H1 (cell line): ENCODE data around the gene TSPEAR. TPM values are rescaled to one million over a fixed set of nuclear protein-coding genes. Genes with fewer than 3 reads are reported as not detected.

Experiments used
- CTCF ChIA-PET: fragments of 300-600 bp; sonication (Branson Sonifier 250); formaldehyde crosslinking; loops from one replicate; lab custom pipeline; 2021; ENCODE audit not compliant: partially characterized antibody; lab: Charles Lee
- POLR2A ChIA-PET: fragments of 300-600 bp; sonication (Branson Sonifier 250); formaldehyde crosslinking; loops from one replicate; lab custom pipeline; 2021; ENCODE audit warnings: inconsistent platforms; ENCODE audit not compliant: partially characterized antibody; lab: Charles Lee
- DNase-seq, 2 experiments: peaks; one replicate each; pipeline versions ENCODE4 v3.0.0 to v3.0.0-alpha.2; 2010 to 2022; ENCODE audit warnings: low spot score in 2 of 2, low read depth in 1 of 2, mixed read lengths in 1 of 2
- FAIRE-seq: peaks from 2 replicates; lab custom pipeline; 2011; peaks lifted over from hg19 to GRCh38; lab: Jason Lieb, UNC
- H2AFZ ChIP-seq: 2 replicates; pipeline ENCODE4 v1.8.1; 2012; ENCODE audit warnings: low read length, inconsistent platforms
- H2AK5ac ChIP-seq: 2 replicates; pipeline ENCODE4 v1.6.1; 2013; ENCODE audit warnings: low read depth, low read length
- H2BK120ac ChIP-seq: replicated peaks from 2 replicates; pipeline ENCODE3; 2013; ENCODE audit warnings: low read depth, low read length, inconsistent platforms
- H2BK12ac ChIP-seq: 2 replicates; pipeline ENCODE4 v1.6.1; 2013; ENCODE audit warnings: low read depth, low read length
- H2BK15ac ChIP-seq: 2 replicates; pipeline ENCODE4 v1.6.1; 2013; ENCODE audit warnings: low read length
- H2BK20ac ChIP-seq: 2 replicates; pipeline ENCODE4 v1.6.1; 2013; ENCODE audit warnings: low read length
- H2BK5ac ChIP-seq: 2 replicates; pipeline ENCODE4 v1.6.1; 2013; ENCODE audit warnings: low read depth, low read length
- H3K14ac ChIP-seq: 2 replicates; pipeline ENCODE4 v1.6.1; 2013; ENCODE audit warnings: inconsistent platforms; ENCODE audit not compliant: insufficient read length
- H3K18ac ChIP-seq: 2 replicates; pipeline ENCODE4 v1.6.1; 2013; ENCODE audit warnings: low read length; ENCODE audit errors: extremely low read depth
- H3K23ac ChIP-seq: 2 replicates; pipeline ENCODE4 v1.6.1; 2013; ENCODE audit warnings: inconsistent platforms; ENCODE audit not compliant: insufficient read length
- H3K23me2 ChIP-seq: 2 replicates; pipeline ENCODE4 v1.6.1; 2013; ENCODE audit warnings: low read depth, low read length
- H3K27ac ChIP-seq: 2 replicates; pipeline ENCODE4 v1.6.1; 2011; ENCODE audit warnings: low read depth, low read length, inconsistent platforms
- H3K27me3 ChIP-seq, 4 experiments: replicated peaks in 1 of 4; 1 replicate in 1 of 4; 2 replicates in 3 of 4; pipeline versions ENCODE4 v1.6.1 to v1.8.1; 2011 to 2013; ENCODE audit warnings: low read length in 3 of 4, mild to moderate bottlenecking in 3 of 4, inconsistent platforms in 2 of 4, mixed read lengths in 2 of 4, moderate library complexity in 1 of 4; ENCODE audit not compliant: control insufficient read depth in 3 of 4, insufficient read depth in 3 of 4; ENCODE audit errors: extremely low read depth in 1 of 4
- H3K36me3 ChIP-seq, 4 experiments: 2 replicates each; pipeline versions ENCODE4 v1.6.1 to v1.8.1; 2011 to 2013; ENCODE audit warnings: mild to moderate bottlenecking in 4 of 4, low read length in 3 of 4, moderate library complexity in 2 of 4, control low read depth in 1 of 4, inconsistent platforms in 1 of 4; ENCODE audit not compliant: insufficient read depth in 4 of 4, control insufficient read depth in 2 of 4
- H3K4ac ChIP-seq: replicated peaks from 2 replicates; pipeline ENCODE3; 2013; ENCODE audit warnings: low read length, low read depth, mixed read lengths, inconsistent platforms; ENCODE audit not compliant: insufficient read length
- H3K4me1 ChIP-seq, 4 experiments: replicated peaks in 1 of 4; 1 replicate in 1 of 4; 2 replicates in 3 of 4; pipeline versions ENCODE4 v1.6.1 to v1.8.1; 2011 to 2013; ENCODE audit warnings: low read length in 3 of 4, inconsistent platforms in 2 of 4, mixed read lengths in 1 of 4; ENCODE audit not compliant: insufficient read depth in 4 of 4, control insufficient read depth in 3 of 4
- H3K4me2 ChIP-seq, 2 experiments: 2 replicates each; pipeline versions ENCODE4 v1.6.1 to v1.8.1; 2011 to 2013; ENCODE audit warnings: low read depth in 2 of 2, low read length in 2 of 2, control low read depth in 1 of 2, inconsistent platforms in 1 of 2, mild to moderate bottlenecking in 1 of 2; ENCODE audit not compliant: insufficient read depth in 1 of 2
- H3K4me3 ChIP-seq, 4 experiments: fragments of 200-600, 300-600 bp in 1 of 4; sonication (generic), shearing (Covaris generic), sonication (Bioruptor Twin) in 1 of 4; 2 replicates each; pipeline versions ENCODE4 v1.5.1 to v1.8.1; 2011 to 2016; ENCODE audit warnings: low read length in 4 of 4, low read depth in 3 of 4, control low read depth in 2 of 4, inconsistent platforms in 2 of 4, mild to moderate bottlenecking in 2 of 4, mixed read lengths in 1 of 4, moderate library complexity in 1 of 4; ENCODE audit not compliant: insufficient read depth in 2 of 4; ENCODE audit errors: extremely low read depth in 1 of 4
- H3K56ac ChIP-seq: replicated peaks from 2 replicates; pipeline ENCODE3; 2013; ENCODE audit warnings: low read depth, mild to moderate bottlenecking, mixed read lengths, low read length, inconsistent platforms; ENCODE audit not compliant: insufficient read length
- H3K79me1 ChIP-seq: 2 replicates; pipeline ENCODE4 v1.6.1; 2013; ENCODE audit warnings: low read depth, low read length, control low read depth
- H3K79me2 ChIP-seq, 2 experiments: 2 replicates each; pipeline versions ENCODE4 v1.6.1 to v1.8.1; 2012 to 2013; ENCODE audit warnings: low read length in 2 of 2, mild to moderate bottlenecking in 2 of 2, inconsistent platforms in 1 of 2; ENCODE audit not compliant: insufficient read depth in 2 of 2, control insufficient read depth in 1 of 2
- H3K9ac ChIP-seq, 4 experiments: replicated peaks in 1 of 4; 1 replicate in 1 of 4; 2 replicates in 3 of 4; pipeline versions ENCODE4 v1.6.1 to v1.8.1; 2011 to 2013; ENCODE audit warnings: low read depth in 3 of 4, low read length in 3 of 4, control low read depth in 2 of 4, mild to moderate bottlenecking in 2 of 4, moderate library complexity in 2 of 4, inconsistent platforms in 1 of 4; ENCODE audit errors: extremely low read depth in 1 of 4
- H3K9me3 ChIP-seq, 2 experiments: 2 replicates each; pipeline versions ENCODE4 v1.6.1 to v1.8.1; 2012 to 2013; ENCODE audit warnings: mild to moderate bottlenecking in 2 of 2, moderate library complexity in 2 of 2, control low read depth in 1 of 2, inconsistent platforms in 1 of 2, low read depth in 1 of 2, low read length in 1 of 2, mixed read lengths in 1 of 2; ENCODE audit not compliant: insufficient read depth in 2 of 2
- H4K20me1 ChIP-seq, 2 experiments: replicated peaks in 1 of 2; 2 replicates each; pipeline versions ENCODE3 to v1.8.1; 2011 to 2013; ENCODE audit warnings: inconsistent platforms in 2 of 2, low read length in 2 of 2, mild to moderate bottlenecking in 1 of 2; ENCODE audit not compliant: insufficient read depth in 2 of 2, control insufficient read depth in 1 of 2
- H4K5ac ChIP-seq: 2 replicates; pipeline ENCODE4 v1.6.1; 2013; ENCODE audit warnings: low read length, low read depth, mixed read lengths, inconsistent platforms; ENCODE audit not compliant: insufficient read length
- H4K8ac ChIP-seq: 2 replicates; pipeline ENCODE4 v1.8.0; 2013; ENCODE audit warnings: mild to moderate bottlenecking, moderate library complexity, low read length, inconsistent platforms; ENCODE audit not compliant: insufficient read depth; ENCODE audit errors: extremely low read depth
- H4K91ac ChIP-seq: replicated peaks from 2 replicates; pipeline ENCODE3; 2013; ENCODE audit warnings: low read length, mixed read lengths, inconsistent platforms; ENCODE audit not compliant: insufficient read length
- CHD1 ChIP-seq: IDR thresholded peaks from 2 replicates; pipeline ENCODE4 v1.6.1; 2012; ENCODE audit warnings: low read depth, low read length, improper control_type of control experiment
- GABPA ChIP-seq: IDR thresholded peaks from 2 replicates; pipeline ENCODE4 v1.6.1; 2011; ENCODE audit warnings: mild to moderate bottlenecking, low read length, moderate library complexity, borderline replicate concordance; ENCODE audit not compliant: insufficient read depth
- JUND ChIP-seq: IDR thresholded peaks from 2 replicates; pipeline ENCODE4 v1.6.1; 2011; ENCODE audit warnings: mild to moderate bottlenecking, improper control_type of control experiment, low read length
- MAFK ChIP-seq: IDR thresholded peaks from 2 replicates; pipeline ENCODE4 v1.6.1; 2012; ENCODE audit warnings: low read depth, mild to moderate bottlenecking, improper control_type of control experiment, low read length
- NANOG ChIP-seq: IDR thresholded peaks from 2 replicates; pipeline ENCODE4 v1.6.1; 2011; ENCODE audit warnings: low read length, low read depth, mild to moderate bottlenecking, inconsistent platforms; ENCODE audit not compliant: insufficient read depth, poor library complexity, severe bottlenecking
- NRF1 ChIP-seq: IDR thresholded peaks from 2 replicates; pipeline ENCODE4 v1.6.1; 2011; ENCODE audit warnings: mild to moderate bottlenecking, low read depth, low read length, improper control_type of control experiment
- POLR2A ChIP-seq, 2 experiments: IDR thresholded peaks; 1 replicate in 1 of 2; 2 replicates in 1 of 2; pipeline ENCODE4 v1.6.1; 2011; ENCODE audit warnings: low read depth in 2 of 2, low read length in 2 of 2, mild to moderate bottlenecking in 2 of 2; ENCODE audit errors: control extremely low read depth in 1 of 2
- RFX5 ChIP-seq: IDR thresholded peaks from 2 replicates; pipeline ENCODE4 v1.6.1; 2011; ENCODE audit warnings: low read depth, low read length, improper control_type of control experiment, borderline replicate concordance
- RNF2 ChIP-seq: fragments of 200-900, 300-1000 bp; sonication (generic); IDR thresholded peaks from 2 replicates; pipeline ENCODE4 v1.7.1; 2016; ENCODE audit warnings: borderline replicate concordance, low read depth, mild to moderate bottlenecking, antibody characterized with exemption, low read length; ENCODE audit not compliant: poor library complexity, severe bottlenecking; ENCODE audit errors: missing control alignments
- SIX5 ChIP-seq: IDR thresholded peaks from 2 replicates; pipeline ENCODE4 v1.6.1; 2011; ENCODE audit warnings: mild to moderate bottlenecking, low read depth, low read length
- TBP ChIP-seq: IDR thresholded peaks from 2 replicates; pipeline ENCODE4 v1.6.1; 2011; ENCODE audit warnings: low read depth, low read length, improper control_type of control experiment
- TCF12 ChIP-seq: IDR thresholded peaks from 2 replicates; pipeline ENCODE4 v1.6.1; 2011; ENCODE audit warnings: low read depth, mild to moderate bottlenecking, low read length
- USF2 ChIP-seq: IDR thresholded peaks from 2 replicates; pipeline ENCODE4 v1.6.1; 2011; ENCODE audit warnings: low read length, improper control_type of control experiment
- ZNF274 ChIP-seq: IDR thresholded peaks from 2 replicates; pipeline ENCODE4 v1.7.0; 2012; ENCODE audit warnings: low read length, borderline replicate concordance; ENCODE audit errors: extremely low read depth
- WGBS, 2 experiments: shearing (Covaris generic) in 1 of 2; methylation state at CpG; one replicate each; pipeline versions ENCODE4 v1.1.6 to v1.1.7; 2013 to 2015; ENCODE audit warnings: low lambda C conversion rate in 2 of 2, mixed read lengths in 2 of 2, inconsistent platforms in 1 of 2, low coverage in 1 of 2, missing lambda C conversion rate in 1 of 2; ENCODE audit not compliant: insufficient replicate concordance in 2 of 2, insufficient coverage in 1 of 2, insufficient read length in 1 of 2; ENCODE audit errors: extremely low coverage in 1 of 2, missing lambda C conversion rate in 1 of 2; 5-methylcytosine and 5-hydroxymethylcytosine counted together
- polyA plus RNA-seq, 7 experiments: library from polyadenylated mRNA; depleted of rRNA in 3 of 7; stranded (reverse) in 5 of 7; unstranded in 2 of 7; fragments of >200 nt in 5 of 7; fragments of 200-250 nt in 2 of 7; gene quantifications; 1 replicate in 5 of 7; 2 replicates in 1 of 7; 4 replicates in 1 of 7; pipeline versions ENCODE4 v1.2.1 to v1.2.3, GENCODE V29; 2011 to 2013; ENCODE audit warnings: missing spikeins in 2 of 7, mixed read lengths in 2 of 7
- total RNA-seq: library from RNA; stranded (reverse); fragmentation: NEBNext Ultra II Directional; extraction: Animal tissue kit (Norgen Biotek cat#: 25700); gene quantifications from 2 replicates; pipeline ENCODE4 v1.2.1, GENCODE V29; 2021

The TSPEAR gene
- total and polyA plus RNA-seq, 2 of the 8 experiments (the other 6 are each of a cell fraction or from before 2014, with no cell fraction given), result 0.58 to 0.89 TPM

GRCh38 chr21:44448651-44449131, 262.7 kb downstream of the TSPEAR start:
- Histone ChIP-seq H2AFZ (no peak overlapping the region), H4K91ac (no peak overlapping the region), H3K79me1 (no peaks in the 10 kb centered on the region), H3K23ac (no peak overlapping the region), H3K9ac (no peak overlapping the region), H4K20me1 (no peaks in the 10 kb centered on the region), H2BK120ac (no peak overlapping the region), H2BK20ac (no peak overlapping the region), H2AK5ac (no peak overlapping the region), H3K4me2 (no peak overlapping the region), H3K4ac (no peak overlapping the region), H4K8ac (no peak overlapping the region; the same call in 1 of the 2 replicates), H2BK15ac (no peak overlapping the region), H3K9me3 (no peaks in the 10 kb centered on the region), H3K18ac (no peak overlapping the region), H3K79me2 (no peaks in the 10 kb centered on the region), H3K4me3 (no peak overlapping the region), H3K36me3 (no peaks in the 10 kb centered on the region), H3K27me3 (no peaks in the 10 kb centered on the region), H3K56ac (no peak overlapping the region), H3K23me2 (no peaks in the 10 kb centered on the region), H4K5ac (no peak overlapping the region), H3K27ac (no peak overlapping the region), H3K4me1 (no peaks in the 10 kb centered on the region), H2BK5ac (no peak overlapping the region), H3K14ac (no peak overlapping the region), H2BK12ac (no peak overlapping the region)
- POLR2A ChIA-PET, result no interaction called here
- CTCF ChIA-PET, result interaction anchor here (0.6 to 1.9 kb wide), 4 partner anchors 10 to 80 kb away, joined by 3 to 10 read pairs (median 6); no protein-coding TSS in a partner anchor
- 81% methylated on average over 9 of the region's 13 CpGs; no CpG with 5 or more reads in 1 of the 2 experiments for WGBS, 2 experiments
- DNase-seq (no peak), FAIRE-seq (no peak)
- TF ChIP-seq TCF12 (no peak), POLR2A (IDR thresholded peaks at IDR 0.05; ENCODE audit: control extremely low read depth in 1 of 2, low read depth in 2 of 2, low read length in 2 of 2) (no peak), TBP (no peak), MAFK (no peak), NANOG (no peak), GABPA (no peak), RNF2 (no peak), NRF1 (no peak), RFX5 (no peak), CHD1 (no peak), ZNF274 (no peak), SIX5 (no peak), USF2 (no peak), JUND (no peak)
